ENCODE data around the gene GFY. TPM values are rescaled to one million over a fixed set of nuclear protein-coding genes. Genes with fewer than 3 reads are reported as not detected.
A peak's percentile ranks its signal among the peaks of the same experiment; 100 is the strongest.

Gene GFY
- total and polyA plus RNA-seq, 2 experiments from 2014 or later: 1.8 to 8.4 TPM

DNA sequence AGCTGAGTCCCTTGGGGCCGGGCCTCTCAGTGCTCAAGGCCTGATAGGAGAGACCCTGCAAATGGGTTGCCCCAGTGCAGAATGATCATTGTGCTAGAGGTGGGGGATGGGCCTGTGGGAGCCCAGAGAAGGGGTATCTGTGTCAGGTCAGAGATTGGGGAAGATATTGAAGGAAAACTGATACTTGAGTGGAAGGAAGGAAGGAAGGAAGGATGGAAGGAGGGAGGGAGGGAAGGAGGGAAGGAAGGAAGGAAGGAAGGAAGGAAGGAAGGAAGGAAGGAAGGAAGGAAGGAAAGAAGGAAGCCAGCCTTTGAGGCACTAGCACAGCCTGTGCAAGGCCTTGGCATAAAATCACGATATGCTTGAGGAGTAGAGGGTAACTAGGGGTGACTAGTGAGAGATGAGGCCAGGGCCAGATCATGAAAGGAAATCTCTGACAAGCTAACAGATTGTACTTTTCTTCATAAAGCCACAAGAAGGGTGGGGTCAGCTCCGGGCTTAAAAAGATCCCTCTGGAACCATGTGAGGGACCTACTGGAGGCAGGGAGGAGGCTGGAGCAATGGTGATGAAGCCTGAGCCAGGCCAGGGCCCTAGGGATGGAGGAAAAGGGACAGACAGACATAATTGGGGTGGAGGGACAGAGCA, 13.4 kb upstream of the GFY start:
- Histone ChIP-seq H3K36me3 (no peaks in the 10 kb centered on the region), H3K27me3 (no peaks in the 10 kb centered on the region), H3K4me3 (no peak overlapping the region), H3K4me1 (ENCODE audit: low read depth) (peaks cover 14% of the 10 kb centered on the region), H3K9me3 (ENCODE audit: low read depth) (no peaks in the 10 kb centered on the region), H3K27ac (no peak overlapping the region)
- TF ChIP-seq CTCF (IDR thresholded peaks at IDR 0.05; ENCODE audit: low read depth, low read length): no peak
- no peak for DNase-seq (ENCODE audit: low read depth in 1 of 2, low spot score in 1 of 2)

DNA sequence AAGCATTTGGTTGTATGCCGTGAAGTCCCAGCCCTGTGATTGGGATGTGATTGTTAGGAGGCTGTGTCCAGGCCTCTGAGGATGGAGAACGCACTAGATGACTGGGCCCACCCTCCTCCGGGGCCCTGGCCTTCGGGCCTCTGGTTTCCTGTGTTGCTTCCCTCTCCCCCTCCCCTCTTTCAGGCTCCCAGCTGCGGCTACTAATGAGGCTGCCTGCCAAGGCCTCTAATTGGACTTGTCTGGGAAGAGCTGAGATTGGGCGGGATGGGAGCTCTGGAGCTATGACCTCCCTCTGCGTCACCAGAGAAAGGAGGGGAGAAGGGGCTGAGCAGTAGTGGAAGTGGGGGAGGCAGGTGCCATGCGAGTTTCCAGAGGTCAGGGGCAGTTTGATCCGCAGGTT, 11.8 kb upstream of the GFY start:
- no peaks in the 10 kb centered on the region for H3K27me3 ChIP-seq
- H3K9me3 ChIP-seq (ENCODE audit: low read depth): no peaks in the 10 kb centered on the region
- no peak overlapping the region for H3K27ac ChIP-seq
- H3K36me3 ChIP-seq: no peaks in the 10 kb centered on the region
- no peak overlapping the region for H3K4me3 ChIP-seq
- H3K4me1 ChIP-seq (ENCODE audit: low read depth): peaks cover 14% of the 10 kb centered on the region
- DNase-seq (ENCODE audit: low read depth in 1 of 2, low spot score in 1 of 2): peak in 1 of 2 donors; percentile 35
- TF ChIP-seq CTCF (IDR thresholded peaks at IDR 0.05; ENCODE audit: low read depth, low read length): no peak

DNA sequence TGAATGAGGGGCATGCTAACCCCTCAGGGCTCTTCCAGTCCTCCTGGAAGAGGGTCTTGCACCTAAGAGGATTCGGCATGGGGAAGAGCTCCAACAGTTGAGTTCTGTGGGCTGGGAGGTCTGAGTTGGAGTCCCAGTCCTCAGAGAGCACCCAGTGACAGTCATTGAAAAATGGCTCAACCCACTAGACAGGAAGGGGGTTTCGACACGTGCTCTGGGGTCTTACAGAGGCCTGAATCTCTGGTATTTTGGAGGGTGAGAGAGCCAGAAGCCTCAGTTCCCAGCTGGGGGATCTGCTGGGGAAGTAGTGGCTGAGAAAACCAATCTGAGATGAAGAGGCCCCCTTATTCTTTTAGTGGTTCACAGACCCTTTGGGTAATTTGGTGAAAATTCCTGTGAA, 10.9 kb upstream of the GFY start:
- H3K36me3 ChIP-seq: no peaks in the 10 kb centered on the region
- H3K9me3 ChIP-seq (ENCODE audit: low read depth): no peaks in the 10 kb centered on the region
- no peak for TF ChIP-seq CTCF (IDR thresholded peaks at IDR 0.05; ENCODE audit: low read depth, low read length)
- DNase-seq (ENCODE audit: low read depth in 1 of 2, low spot score in 1 of 2): no peak
- no peak overlapping the region for H3K4me3 ChIP-seq
- H3K27ac ChIP-seq: no peak overlapping the region
- peaks cover 14% of the 10 kb centered on the region for H3K4me1 ChIP-seq (ENCODE audit: low read depth)
- no peaks in the 10 kb centered on the region for H3K27me3 ChIP-seq

DNA sequence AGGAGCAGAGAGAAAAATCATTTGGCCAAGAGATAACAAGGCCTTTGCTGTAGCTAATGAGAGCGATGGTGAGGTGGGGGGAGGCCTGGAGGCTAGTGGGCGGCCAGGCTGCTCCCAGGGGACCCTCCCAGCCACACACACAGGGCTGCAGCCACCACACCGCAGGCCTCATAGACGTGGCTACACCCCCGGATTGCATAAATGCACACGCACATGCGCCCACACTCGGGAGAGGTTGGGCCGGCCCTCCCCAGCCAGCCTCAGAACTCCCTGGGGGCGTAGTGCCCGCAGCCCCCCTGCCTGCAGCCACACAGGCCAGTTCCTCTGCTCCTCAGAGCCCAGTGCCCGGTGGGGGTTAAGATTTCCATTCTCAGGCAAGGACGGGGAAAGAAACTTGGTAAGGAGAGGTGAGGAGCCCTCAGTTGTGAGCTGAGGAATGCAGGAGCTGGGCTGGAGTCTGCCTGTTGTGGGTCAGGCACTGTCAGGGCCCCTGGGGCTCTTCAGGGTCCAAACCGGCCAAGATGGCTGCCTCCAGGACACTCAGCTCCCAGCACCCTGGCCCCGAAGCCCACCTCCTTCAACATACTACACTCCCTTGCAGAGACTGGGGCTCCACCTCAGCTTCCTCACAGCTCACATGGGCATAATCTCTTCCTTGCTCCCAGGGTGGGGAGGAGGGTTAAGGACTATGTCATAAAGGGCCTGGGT, 9.9 kb upstream of the GFY start:
- H3K4me1 ChIP-seq (ENCODE audit: low read depth): peaks cover 9% of the 10 kb centered on the region
- H3K27ac ChIP-seq: no peak overlapping the region
- no peak for TF ChIP-seq CTCF (IDR thresholded peaks at IDR 0.05; ENCODE audit: low read depth, low read length)
- no peaks in the 10 kb centered on the region for H3K36me3 ChIP-seq
- no peaks in the 10 kb centered on the region for H3K9me3 ChIP-seq (ENCODE audit: low read depth)
- DNase-seq (ENCODE audit: low read depth in 1 of 2, low spot score in 1 of 2): peak in 1 of 2 donors; percentile 86
- H3K27me3 ChIP-seq: no peaks in the 10 kb centered on the region
- H3K4me3 ChIP-seq: no peak overlapping the region

DNA sequence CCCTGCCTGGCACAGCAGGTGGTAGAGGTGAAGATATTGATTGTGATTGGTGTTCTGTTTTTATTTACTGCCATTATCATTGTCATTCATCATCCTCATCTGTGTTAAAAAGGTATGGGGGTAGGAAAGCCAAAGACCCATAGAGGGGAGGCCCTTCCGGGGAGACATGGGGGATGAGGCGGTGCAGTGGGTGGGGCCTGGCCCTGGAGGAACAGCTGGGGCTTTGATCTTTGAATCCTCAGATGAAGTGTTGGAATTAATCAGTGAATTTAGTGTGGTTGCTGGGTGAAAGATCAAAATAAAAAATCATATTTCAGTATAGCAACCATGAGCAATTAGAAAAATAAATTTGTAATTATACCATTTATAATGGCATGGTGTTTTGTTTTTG, 9.4 kb upstream of the GFY start:
- Histone ChIP-seq H3K27ac (no peak overlapping the region), H3K27me3 (no peaks in the 10 kb centered on the region), H3K4me3 (no peak overlapping the region), H3K36me3 (no peaks in the 10 kb centered on the region), H3K9me3 (ENCODE audit: low read depth) (no peaks in the 10 kb centered on the region), H3K4me1 (ENCODE audit: low read depth) (peaks cover 9% of the 10 kb centered on the region)
- TF ChIP-seq CTCF (IDR thresholded peaks at IDR 0.05; ENCODE audit: low read depth, low read length): no peak
- DNase-seq (ENCODE audit: low read depth in 1 of 2, low spot score in 1 of 2): no peak
